Measurements from ENCODE around the gene FBXW7. TPM values are rescaled to one million over a fixed set of nuclear protein-coding genes. Genes with fewer than 3 reads are reported as not detected.

Gene FBXW7
- total and polyA plus RNA-seq, 2 of the 8 experiments (the other 6 are each of a cell fraction or from before 2014, with no cell fraction given), result 6.0 to 26.7 TPM

- no peak for TF ChIP-seq ATF2 (IDR thresholded peaks at IDR 0.05; ENCODE audit: low read length)
- TF ChIP-seq KDM1A (IDR thresholded peaks at IDR 0.05; ENCODE audit: borderline replicate concordance, low read length), result no peak
- TF ChIP-seq SIX5 (IDR thresholded peaks at IDR 0.05; ENCODE audit: low read depth, low read length), result no peak
These were observed 22.8 kb downstream of the FBXW7 start (continued) for GRCh38 chr4:152513078-152513477.
